ENCODE results near the gene FKBP8. TPM values are rescaled to one million over a fixed set of nuclear protein-coding genes. Genes with fewer than 3 reads are reported as not detected.

FKBP8 gene
- total RNA-seq, 4 donors from 2014 or later: 408 to 436 (median 418) TPM

DNA sequence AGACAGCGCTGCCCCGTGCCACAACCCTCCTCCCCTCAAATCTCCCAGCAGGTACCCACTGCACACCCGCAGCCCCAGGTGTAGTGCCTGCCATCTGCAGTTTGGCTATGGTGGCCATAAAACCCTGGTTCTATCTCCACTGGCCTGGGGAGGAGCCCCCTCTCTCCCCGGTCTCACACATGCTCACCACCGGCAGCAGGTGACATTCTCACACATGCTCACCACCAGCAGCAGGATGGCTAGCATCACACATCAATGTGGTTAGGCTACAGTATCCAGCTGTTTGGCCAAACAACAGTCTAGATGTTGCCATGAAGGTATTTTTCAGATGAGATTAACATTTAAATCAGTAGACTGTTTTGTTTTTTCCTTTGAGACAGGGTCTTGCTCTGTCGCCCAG, 52.6 kb downstream of the FKBP8 start:
- H3K27ac ChIP-seq: no peak overlapping the region
- peaks cover 0 to 88% (median 58%) of the 10 kb centered on the region in 3 donors for H3K4me1 ChIP-seq
- H3K9me3 ChIP-seq: no peaks in the 10 kb centered on the region
- WGBS, 2 donors (ENCODE audit: low coverage in 1 of 2): 78 to 83% methylated on average over 1 to 3 of the region's 6 CpGs
- no peak for ATAC-seq
- no peak overlapping the region for H3K4me3 ChIP-seq
- no peaks in the 10 kb centered on the region for H3K27me3 ChIP-seq
- no peak for TF ChIP-seq POLR2AphosphoS5 (IDR thresholded peaks at IDR 0.05)
- no peak for TF ChIP-seq EP300 (IDR thresholded peaks at IDR 0.05)
- TF ChIP-seq POLR2A (IDR thresholded peaks at IDR 0.05): no peak
- TF ChIP-seq, protein P1, sequence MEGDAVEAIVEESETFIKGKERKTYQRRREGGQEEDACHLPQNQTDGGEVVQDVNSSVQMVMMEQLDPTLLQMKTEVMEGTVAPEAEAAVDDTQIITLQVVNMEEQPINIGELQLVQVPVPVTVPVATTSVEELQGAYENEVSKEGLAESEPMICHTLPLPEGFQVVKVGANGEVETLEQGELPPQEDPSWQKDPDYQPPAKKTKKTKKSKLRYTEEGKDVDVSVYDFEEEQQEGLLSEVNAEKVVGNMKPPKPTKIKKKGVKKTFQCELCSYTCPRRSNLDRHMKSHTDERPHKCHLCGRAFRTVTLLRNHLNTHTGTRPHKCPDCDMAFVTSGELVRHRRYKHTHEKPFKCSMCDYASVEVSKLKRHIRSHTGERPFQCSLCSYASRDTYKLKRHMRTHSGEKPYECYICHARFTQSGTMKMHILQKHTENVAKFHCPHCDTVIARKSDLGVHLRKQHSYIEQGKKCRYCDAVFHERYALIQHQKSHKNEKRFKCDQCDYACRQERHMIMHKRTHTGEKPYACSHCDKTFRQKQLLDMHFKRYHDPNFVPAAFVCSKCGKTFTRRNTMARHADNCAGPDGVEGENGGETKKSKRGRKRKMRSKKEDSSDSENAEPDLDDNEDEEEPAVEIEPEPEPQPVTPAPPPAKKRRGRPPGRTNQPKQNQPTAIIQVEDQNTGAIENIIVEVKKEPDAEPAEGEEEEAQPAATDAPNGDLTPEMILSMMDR (IDR thresholded peaks at IDR 0.05): no peak
- H3K36me3 ChIP-seq: no peaks in the 10 kb centered on the region

DNA sequence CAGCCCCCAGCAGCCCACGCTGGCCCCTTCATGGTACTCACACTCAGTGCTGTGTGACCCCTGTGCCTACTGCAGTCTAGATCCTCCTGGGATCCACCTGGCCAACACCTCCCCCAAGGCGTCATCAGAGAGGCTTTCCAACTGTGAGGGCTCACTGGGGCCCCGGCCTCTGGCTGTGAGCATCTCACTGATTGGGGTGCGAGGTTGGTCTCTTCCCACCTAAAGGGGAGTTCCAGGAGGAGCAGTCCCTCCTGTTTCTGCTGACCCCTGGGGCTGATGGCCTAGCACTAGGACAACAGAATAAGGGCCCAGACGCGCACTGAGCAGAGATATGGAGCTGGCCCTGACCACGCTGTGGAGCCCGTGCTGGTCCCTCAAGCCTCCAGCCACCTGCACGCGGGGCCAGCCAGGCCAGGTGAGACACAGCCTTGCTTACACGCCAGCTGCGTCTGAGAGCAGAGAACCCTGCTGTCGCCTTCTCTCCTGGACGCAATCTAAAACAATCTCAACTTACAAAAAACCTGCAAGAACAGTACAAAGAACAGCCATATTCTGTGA, 53.7 kb downstream of the FKBP8 start:
- no peaks in the 10 kb centered on the region for H3K27me3 ChIP-seq
- H3K36me3 ChIP-seq: no peaks in the 10 kb centered on the region
- H3K4me1 ChIP-seq: peaks cover 0 to 88% (median 54%) of the 10 kb centered on the region in 3 donors
- TF ChIP-seq POLR2A (IDR thresholded peaks at IDR 0.05) (no peak), EP300 (IDR thresholded peaks at IDR 0.05) (no peak), POLR2AphosphoS5 (IDR thresholded peaks at IDR 0.05) (no peak)
- TF ChIP-seq, protein P1 (IDR thresholded peaks at IDR 0.05): no peak
- 94% methylated on average over 7 of the region's 14 CpGs; no CpG with 5 or more reads in 1 of the 2 donors for WGBS, 2 donors (ENCODE audit: low coverage in 1 of 2)
- ATAC-seq: no peak
- peak overlapping the region in 2 of 4 donors; percentile 32 to 68 for H3K27ac ChIP-seq
- H3K9me3 ChIP-seq: no peaks in the 10 kb centered on the region
- no peak overlapping the region for H3K4me3 ChIP-seq

DNA sequence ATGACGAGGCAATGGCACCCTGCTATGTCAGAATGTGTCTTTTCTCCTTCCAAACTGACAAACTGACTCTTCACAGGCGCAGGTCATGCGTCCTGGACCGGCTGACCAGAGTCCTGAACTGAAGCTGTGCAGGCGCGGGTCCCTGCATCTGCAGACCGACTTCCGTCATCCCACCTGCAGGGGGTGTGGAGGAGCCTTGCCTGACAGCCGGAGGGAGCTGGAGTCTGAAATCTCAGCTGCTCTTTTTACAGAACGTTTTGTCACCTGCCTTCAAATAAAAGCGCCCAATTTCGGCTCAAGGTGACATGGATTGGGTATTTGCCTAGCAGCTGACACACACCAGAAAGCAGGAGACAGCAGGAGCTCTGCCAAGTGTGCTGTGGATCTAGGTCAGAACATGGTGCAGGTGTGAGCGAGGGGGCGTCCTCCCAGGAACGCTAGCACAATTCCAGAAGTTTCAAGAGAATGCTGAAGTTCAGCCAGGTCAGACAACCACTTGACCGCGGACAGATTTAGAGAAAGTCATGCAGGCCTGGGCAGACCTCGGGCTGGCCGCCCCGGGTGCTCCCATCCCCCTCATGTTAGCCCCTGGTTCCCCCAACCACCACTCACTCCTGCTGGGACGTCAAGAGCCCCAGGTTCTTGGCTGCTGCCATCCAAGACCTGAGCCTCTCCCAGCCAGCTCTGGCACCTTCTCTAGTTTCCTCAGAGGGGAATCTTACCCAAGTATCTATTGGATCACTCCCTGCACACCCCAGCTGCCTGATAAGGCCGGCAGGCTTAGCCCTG, 54.3 kb downstream of the FKBP8 start:
- H3K4me1 ChIP-seq: peaks cover 0 to 88% (median 49%) of the 10 kb centered on the region in 3 donors
- H3K36me3 ChIP-seq: no peaks in the 10 kb centered on the region
- no peaks in the 10 kb centered on the region for H3K9me3 ChIP-seq
- TF ChIP-seq, protein P1 (IDR thresholded peaks at IDR 0.05): peak in 3 of 4 experiments; percentile 24 to 58 (median 55)
- no peak for TF ChIP-seq EP300 (IDR thresholded peaks at IDR 0.05)
- no peaks in the 10 kb centered on the region for H3K27me3 ChIP-seq
- H3K27ac ChIP-seq: peak overlapping the region in 3 of 4 donors; percentile 32 to 68 (median 45)
- 23 to 41% methylated on average over 4 to 10 of the region's 22 CpGs for WGBS, 2 donors (ENCODE audit: low coverage in 1 of 2)
- ATAC-seq: no peak
- no peak overlapping the region for H3K4me3 ChIP-seq

DNA sequence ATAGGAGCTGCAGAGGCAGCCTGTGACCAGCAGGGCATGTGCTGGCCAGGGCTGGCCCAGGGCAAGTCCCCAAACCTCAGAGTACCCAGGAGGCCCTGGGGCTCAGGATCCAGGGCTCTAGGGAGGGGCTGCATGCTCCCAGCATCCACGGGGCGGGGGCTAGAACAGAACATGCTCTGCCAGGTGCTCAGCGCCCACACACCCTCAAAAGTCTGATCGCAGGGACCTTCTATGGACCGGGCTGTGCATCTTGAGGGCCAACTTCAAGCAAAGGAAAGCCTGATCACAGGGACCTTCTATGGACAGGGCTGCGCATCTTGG, 55.0 kb downstream of the FKBP8 start:
- ATAC-seq: no peak
- 100% methylated on average over 1 of the region's 6 CpGs; no CpG with 5 or more reads in 1 of the 2 donors for WGBS, 2 donors (ENCODE audit: low coverage in 1 of 2)
- no peaks in the 10 kb centered on the region for H3K36me3 ChIP-seq
- H3K9me3 ChIP-seq: no peaks in the 10 kb centered on the region
- TF ChIP-seq POLR2A (IDR thresholded peaks at IDR 0.05) (no peak), POLR2AphosphoS5 (IDR thresholded peaks at IDR 0.05) (no peak), EP300 (IDR thresholded peaks at IDR 0.05) (no peak)
- TF ChIP-seq, protein P1 (IDR thresholded peaks at IDR 0.05): peak in 1 of 4 experiments; percentile 24
- H3K27ac ChIP-seq: peak overlapping the region in 2 of 4 donors; percentile 45 to 68
- H3K4me3 ChIP-seq: no peak overlapping the region
- peaks cover 0 to 88% (median 50%) of the 10 kb centered on the region in 3 donors for H3K4me1 ChIP-seq
- H3K27me3 ChIP-seq: no peaks in the 10 kb centered on the region
